K562 (cell line): ENCODE results near the gene NES. TPM values are rescaled to one million over a fixed set of nuclear protein-coding genes. Genes with fewer than 3 reads are reported as not detected.

Source experiments
- ARID1B ChIP-seq: fragments of 450-650 bp; IDR thresholded peaks from 2 replicates; pipeline ENCODE4 v1.6.1; 2016; ENCODE audit warnings: antibody characterized with exemption, mild to moderate bottlenecking, inconsistent platforms
- BRCA1 ChIP-seq, 2 experiments: fragments of 450-650 bp in 1 of 2; sonication (generic) in 1 of 2; formaldehyde crosslinking in 1 of 2; IDR thresholded peaks; 2 replicates each; pipeline versions ENCODE4 v1.5.0 to v1.6.1; 2017 to 2020; ENCODE audit warnings: mild to moderate bottlenecking in 1 of 2, missing genetic modification reagents in 1 of 2
- CREM ChIP-seq: IDR thresholded peaks from 2 replicates; pipeline ENCODE4 v1.6.1; 2014; ENCODE audit warnings: antibody characterized with exemption, low read depth
- GTF2A2 ChIP-seq: IDR thresholded peaks from 2 replicates; pipeline ENCODE4 v1.6.1; 2016; ENCODE audit warnings: mild to moderate bottlenecking, missing genetic modification characterization, missing compliant biosample characterization
- JUNB ChIP-seq: fragments of 450-650 bp; formaldehyde crosslinking; conservative IDR thresholded peaks from 2 replicates; pipeline ENCODE4 v1.4.0; 2020; ENCODE audit warnings: mild to moderate bottlenecking
- LARP7 ChIP-seq: fragments of 450-650 bp; IDR thresholded peaks from 2 replicates; pipeline ENCODE4 v1.6.1; 2016
- MYC ChIP-seq, 2 experiments: fragments of 250-450 bp in 1 of 2; sonication (Bioruptor Pico) in 1 of 2; IDR thresholded peaks; 2 replicates each; pipeline versions ENCODE4 v1.5.1 to v1.6.1; 2012 to 2021; ENCODE audit warnings: low read depth in 2 of 2, borderline replicate concordance in 1 of 2, improper control_type of control experiment in 1 of 2, low read length in 1 of 2, mild to moderate bottlenecking in 1 of 2, moderate library complexity in 1 of 2
- SMARCA4 ChIP-seq: fragments of 450-650 bp; IDR thresholded peaks from 2 replicates; pipeline ENCODE4 v1.6.1; 2016
- SMC3 ChIP-seq: conservative IDR thresholded peaks from 2 replicates; pipeline ENCODE4 v1.6.1; 2011; ENCODE audit warnings: low read depth, low read length, improper control_type of control experiment; ENCODE audit not compliant: insufficient read depth
- SP2 ChIP-seq: IDR thresholded peaks from 2 replicates; pipeline ENCODE4 v1.6.1; 2011; ENCODE audit warnings: mild to moderate bottlenecking, low read depth, low read length, moderate library complexity; ENCODE audit not compliant: poor library complexity, severe bottlenecking; ENCODE audit errors: extremely low read depth
- ZNF407 ChIP-seq: fragments of 450-650 bp; IDR thresholded peaks from 2 replicates; pipeline ENCODE4 v1.6.1; 2016; ENCODE audit warnings: low read depth
- polyA plus RNA-seq, 8 experiments: library from polyadenylated mRNA; depleted of rRNA in 4 of 8; stranded (reverse) in 5 of 8; unstranded in 3 of 8; fragments of >200 nt; fragmentation: Nextera tagmentation in 2 of 8; fragmentation: Illumina TruSeq in 1 of 8; extraction: Ambion mirVana in 2 of 8; extraction: Trizol in 1 of 8; gene quantifications; 2 replicates each; pipeline versions ENCODE4 v1.2.1 to v1.2.3, GENCODE V29; 2011 to 2014; ENCODE audit warnings: inconsistent platforms in 1 of 8, missing spikeins in 1 of 8
- total RNA-seq, 7 experiments: library from RNA; depleted of rRNA in 6 of 7; stranded (reverse); fragments of >200 nt in 6 of 7; fragmentation: Illumina TruSeq in 2 of 7; extraction: Trizol in 2 of 7; gene quantifications; 2 replicates each; pipeline versions ENCODE4 v1.2.1 to v1.2.3, GENCODE V29; 2011 to 2021; ENCODE audit warnings: low replicate concordance in 1 of 7
- TF ChIP-seq, protein P1 (sequence below), 2 experiments: fragments of 200-800 bp in 1 of 2; sonication (Bioruptor generic) in 1 of 2; sonication (generic) in 1 of 2; formaldehyde crosslinking in 1 of 2; IDR thresholded peaks in 1 of 2; conservative IDR thresholded peaks in 1 of 2; 2 replicates each; pipeline versions ENCODE4 v1.5.0 to v1.6.1; 2016 to 2020; ENCODE audit warnings: missing compliant biosample characterization in 1 of 2, missing genetic modification characterization in 1 of 2, missing genetic modification reagents in 1 of 2
- TF ChIP-seq, protein P2 (sequence below): fragments of 450-650 bp; IDR thresholded peaks from 2 replicates; pipeline ENCODE4 v1.6.1; 2017; ENCODE audit warnings: mild to moderate bottlenecking, moderate library complexity

NES gene
- total and polyA plus RNA-seq, 9 of the 15 experiments (the other 6 are each of a cell fraction or from before 2014, with no cell fraction given) = 0.10 to 8.6 (median 4.2) TPM

GRCh38 chr1:156692925-156693847 is 16.0 kb upstream of the NES start (continued):
- TF ChIP-seq MYC (IDR thresholded peaks at IDR 0.05; ENCODE audit: low read depth, low read length) (peak; percentile 26; the same call in 1 of the 2 replicates), MYC (CRISPR knock-in tag; IDR thresholded peaks at IDR 0.05; ENCODE audit: borderline replicate concordance, low read depth) (no peak), SMC3 (0 out of 2 replicates have a peak, but pooled peaks have one; percentile 6), LARP7 (peak; percentile 80; the same call in 1 of the 2 replicates), GTF2A2 (tag) (no peak), JUNB (CRISPR knock-in tag) (no peak), ARID1B (peak; percentile 75), ZNF407 (peak; percentile 47; the same call in 1 of the 2 replicates), BRCA1 (IDR thresholded peaks at IDR 0.05) (no peak), BRCA1 (CRISPR knock-in tag; IDR thresholded peaks at IDR 0.05) (no peak), SP2 (no peak), CREM (no peak), SMARCA4 (peak; percentile 82)
- TF ChIP-seq, protein P1, sequence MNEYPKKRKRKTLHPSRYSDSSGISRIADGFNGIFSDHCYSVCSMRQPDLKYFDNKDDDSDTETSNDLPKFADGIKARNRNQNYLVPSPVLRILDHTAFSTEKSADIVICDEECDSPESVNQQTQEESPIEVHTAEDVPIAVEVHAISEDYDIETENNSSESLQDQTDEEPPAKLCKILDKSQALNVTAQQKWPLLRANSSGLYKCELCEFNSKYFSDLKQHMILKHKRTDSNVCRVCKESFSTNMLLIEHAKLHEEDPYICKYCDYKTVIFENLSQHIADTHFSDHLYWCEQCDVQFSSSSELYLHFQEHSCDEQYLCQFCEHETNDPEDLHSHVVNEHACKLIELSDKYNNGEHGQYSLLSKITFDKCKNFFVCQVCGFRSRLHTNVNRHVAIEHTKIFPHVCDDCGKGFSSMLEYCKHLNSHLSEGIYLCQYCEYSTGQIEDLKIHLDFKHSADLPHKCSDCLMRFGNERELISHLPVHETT (CRISPR knock-in tag; conservative IDR thresholded peaks at IDR 0.05 in 1 of 2, IDR thresholded peaks at IDR 0.05 in 1 of 2) = no peak
- TF ChIP-seq, protein P2, sequence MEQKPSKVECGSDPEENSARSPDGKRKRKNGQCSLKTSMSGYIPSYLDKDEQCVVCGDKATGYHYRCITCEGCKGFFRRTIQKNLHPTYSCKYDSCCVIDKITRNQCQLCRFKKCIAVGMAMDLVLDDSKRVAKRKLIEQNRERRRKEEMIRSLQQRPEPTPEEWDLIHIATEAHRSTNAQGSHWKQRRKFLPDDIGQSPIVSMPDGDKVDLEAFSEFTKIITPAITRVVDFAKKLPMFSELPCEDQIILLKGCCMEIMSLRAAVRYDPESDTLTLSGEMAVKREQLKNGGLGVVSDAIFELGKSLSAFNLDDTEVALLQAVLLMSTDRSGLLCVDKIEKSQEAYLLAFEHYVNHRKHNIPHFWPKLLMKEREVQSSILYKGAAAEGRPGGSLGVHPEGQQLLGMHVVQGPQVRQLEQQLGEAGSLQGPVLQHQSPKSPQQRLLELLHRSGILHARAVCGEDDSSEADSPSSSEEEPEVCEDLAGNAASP = no peak
